Measurements from ENCODE around the gene ITGA3.

- TF ChIP-seq CTCF (IDR thresholded peaks at IDR 0.05) (no peak), POLR2AphosphoS5 (IDR thresholded peaks at IDR 0.05) (no peak), POLR2A (IDR thresholded peaks at IDR 0.05; ENCODE audit: low read depth) (no peak)
Observed at GRCh38 chr17:50042211-50042610, 13.7 kb upstream of the ITGA3 start.

All from esophagus muscularis mucosa (tissue), 3 donors.